ENCODE data around the gene A4GALT. TPM values are rescaled to one million over a fixed set of nuclear protein-coding genes. Genes with fewer than 3 reads are reported as not detected.

The A4GALT gene
- total and polyA plus RNA-seq, 2 experiments from 2014 or later: 7.0 to 16.2 TPM

- TF ChIP-seq ZNF462 (CRISPR knock-in tag; IDR thresholded peaks at IDR 0.05): no peak
These were observed 3.4 kb upstream of the A4GALT start (continued) for GRCh38 chr22:42724062-42724461.

- H3K36me3 Mint-ChIP-seq (ENCODE audit: low read depth): no peaks in the 10 kb centered on the region; the same call in 2 of the 3 replicates
- no peak overlapping the region for H3K27ac Mint-ChIP-seq
- peaks cover 30% of the 10 kb centered on the region for H3K4me1 ChIP-seq (ENCODE audit: insufficient read depth)
- peak; percentile 9 for ATAC-seq
- H3K4me3 ChIP-seq: peak overlapping the region; percentile 78
- peaks cover 44% of the 10 kb centered on the region for H3K27me3 Mint-ChIP-seq (ENCODE audit: insufficient read depth, low read depth, poor library complexity)
- DNase-seq (ENCODE audit: low spot score): peak; percentile 68
- H3K4me3 Mint-ChIP-seq: peak overlapping the region; percentile 71
- H3K36me3 ChIP-seq (ENCODE audit: insufficient read depth): no peaks in the 10 kb centered on the region
- H2AFZ ChIP-seq: peak overlapping the region; percentile 97
- H3F3A ChIP-seq (replicated peaks; ENCODE audit: low read depth): peaks cover 3% of the 10 kb centered on the region; the same call in 1 of the 2 replicates
- H3K9me3 Mint-ChIP-seq: no peaks in the 10 kb centered on the region
- peaks cover 29% of the 10 kb centered on the region for H3K4me1 Mint-ChIP-seq
- H3K79me2 ChIP-seq (replicated peaks; ENCODE audit: insufficient read depth): peaks cover 4% of the 10 kb centered on the region
- H3K27me3 ChIP-seq (ENCODE audit: insufficient read depth): peaks cover 26% of the 10 kb centered on the region
- peak overlapping the region; percentile 88 for H3K4me2 ChIP-seq
- no peak for TF ChIP-seq STAT1 (IDR thresholded peaks at IDR 0.05; ENCODE audit: unreplicated experiment)
- H3K27ac ChIP-seq (ENCODE audit: low read depth): no peak overlapping the region
- H4K20me1 ChIP-seq (replicated peaks; ENCODE audit: insufficient read depth): no peaks in the 10 kb centered on the region; the same call in 1 of the 2 replicates
- H3K9me2 ChIP-seq (ENCODE audit: insufficient read depth): no peaks in the 10 kb centered on the region
These were observed 370 bp upstream of the A4GALT start for GRCh38 chr22:42721045-42721434.

- Histone ChIP-seq H4K20me1 (replicated peaks; ENCODE audit: insufficient read depth) (no peaks in the 10 kb centered on the region; the same call in 1 of the 2 replicates), H3K4me3 (peak overlapping the region; percentile 78), H3K9me2 (ENCODE audit: insufficient read depth) (no peaks in the 10 kb centered on the region), H3K4me2 (peak overlapping the region; percentile 90), H3K79me2 (replicated peaks; ENCODE audit: insufficient read depth) (peaks cover 4% of the 10 kb centered on the region), H3F3A (replicated peaks; ENCODE audit: low read depth) (peaks cover 3% of the 10 kb centered on the region; the same call in 1 of the 2 replicates), H2AFZ (peak overlapping the region; percentile 59), H3K4me1 (ENCODE audit: insufficient read depth) (peaks cover 30% of the 10 kb centered on the region), H3K27me3 (ENCODE audit: insufficient read depth) (peaks cover 26% of the 10 kb centered on the region), H3K27ac (ENCODE audit: low read depth) (no peak overlapping the region), H3K36me3 (ENCODE audit: insufficient read depth) (no peaks in the 10 kb centered on the region)
- peak; percentile 22 for TF ChIP-seq EZH2 (IDR thresholded peaks at IDR 0.05; ENCODE audit: low read depth, unreplicated experiment)
- TF ChIP-seq POLR2AphosphoS5 (IDR thresholded peaks at IDR 0.05; ENCODE audit: low read depth): no peak
- ATAC-seq (peak; percentile 73), DNase-seq (ENCODE audit: low spot score) (peak; percentile 68)
- H3K36me3 Mint-ChIP-seq (ENCODE audit: low read depth): no peaks in the 10 kb centered on the region; the same call in 2 of the 3 replicates
- H3K27me3 Mint-ChIP-seq (ENCODE audit: insufficient read depth, low read depth, poor library complexity): peaks cover 45% of the 10 kb centered on the region
- H3K4me3 Mint-ChIP-seq: peak overlapping the region; percentile 84
- H3K9me3 Mint-ChIP-seq: no peaks in the 10 kb centered on the region
- no peak overlapping the region for H3K27ac Mint-ChIP-seq
- peaks cover 29% of the 10 kb centered on the region for H3K4me1 Mint-ChIP-seq
These were observed 911 bp downstream of the A4GALT start for GRCh38 chr22:42719656-42720262.
